Panc1 (cell line): ENCODE results near the gene DDX28. TPM values are rescaled to one million over a fixed set of nuclear protein-coding genes. Genes with fewer than 3 reads are reported as not detected.

Experiments used
- ATAC-seq: fragments of 200-7000 bp; cut with Tn5 transposase; 2 replicates; pipeline ENCODE4 v1.9.1; 2020; ENCODE audit warnings: mild to moderate bottlenecking, moderate library complexity
- BruUV-seq: library from RNA; stranded (reverse); fragments of 400-500 nt; replicated peaks from 2 replicates; lab custom pipeline; 2021; lab: Mats Ljungman, UMichigan
- CTCF ChIA-PET: fragments of 300-600 bp; sonication (Branson Sonifier 250); formaldehyde crosslinking; loops from one replicate; lab custom pipeline; 2022; ENCODE audit warnings: antibody characterized with exemption; lab: Charles Lee
- POLR2A ChIA-PET: fragments of 300-600 bp; sonication (Branson Sonifier 250); formaldehyde crosslinking; loops from one replicate; lab custom pipeline; 2022; ENCODE audit warnings: antibody characterized with exemption; lab: Charles Lee
- DNase-seq: peaks from one replicate; pipeline ENCODE4 v3.0.0-alpha.2; 2010; ENCODE audit warnings: low read depth, low spot score
- H3K27ac ChIP-seq: 2 replicates; pipeline ENCODE4 v1.5.1; 2011; ENCODE audit warnings: mild to moderate bottlenecking, low read length, inconsistent platforms
- H3K27me3 ChIP-seq: fragments of 200-500 bp; sonication (Bioruptor generic); 2 replicates; pipeline ENCODE4 v1.6.0; 2014; ENCODE audit warnings: low read length, inconsistent platforms; ENCODE audit not compliant: control insufficient read depth, insufficient read depth
- H3K36me3 ChIP-seq: fragments of 200-500 bp; sonication (Bioruptor generic); 2 replicates; pipeline ENCODE4 v1.5.1; 2014; ENCODE audit warnings: inconsistent platforms, mild to moderate bottlenecking, low read length, moderate library complexity; ENCODE audit not compliant: control insufficient read depth, insufficient read depth
- H3K4me1 ChIP-seq: 2 replicates; pipeline ENCODE4 v1.5.1; 2011; ENCODE audit warnings: inconsistent platforms, mild to moderate bottlenecking, low read length, moderate library complexity; ENCODE audit not compliant: control insufficient read depth, insufficient read depth
- H3K4me3 ChIP-seq, 2 experiments: 2 replicates each; pipeline ENCODE4 v1.5.1; 2011 to 2012; ENCODE audit warnings: low read depth in 2 of 2, low read length in 2 of 2, mild to moderate bottlenecking in 2 of 2, inconsistent platforms in 1 of 2, moderate library complexity in 1 of 2
- H3K9me3 ChIP-seq: fragments of 200-500 bp; sonication (Bioruptor generic); 2 replicates; pipeline ENCODE4 v1.5.1; 2014; ENCODE audit warnings: low read depth, mild to moderate bottlenecking, inconsistent platforms, low read length, moderate library complexity; ENCODE audit not compliant: control insufficient read depth, insufficient read depth
- POLR2AphosphoS5 ChIP-seq: IDR thresholded peaks from 2 replicates; pipeline ENCODE4 v1.6.1; 2012; ENCODE audit warnings: mild to moderate bottlenecking, low read depth, low read length, moderate library complexity
- SIN3A ChIP-seq: IDR thresholded peaks from 2 replicates; pipeline ENCODE4 v1.6.1; 2012; ENCODE audit warnings: low read depth, mild to moderate bottlenecking, low read length, moderate library complexity, borderline replicate concordance; ENCODE audit not compliant: insufficient read depth
- TCF7L2 ChIP-seq: IDR thresholded peaks from 2 replicates; pipeline ENCODE4 v1.6.1; 2011; ENCODE audit warnings: mild to moderate bottlenecking, low read depth, low read length, inconsistent platforms
- in situ Hi-C: cut with HindIII; loops from 2 replicates; pipeline ENCODE4 v1.10.0; 2016; ENCODE audit warnings: low sequenced_read_pairs, low pct_unique_long_range_greater_than_20kb
- intact Hi-C: fragments of 100-400 bp; cut with micrococcal nuclease; formaldehyde crosslinking; loops from one replicate; pipeline ENCODE4 v1.10.0; 2022; ENCODE audit not compliant: unreplicated experiment
- total RNA-seq: library from RNA; stranded (reverse); gene quantifications from one replicate; pipeline ENCODE4 v1.2.1, GENCODE V29; 2021; ENCODE audit not compliant: unreplicated experiment
- TF ChIP-seq, protein P1 (sequence below): fragments of 450-650 bp; IDR thresholded peaks from 2 replicates; pipeline ENCODE4 v1.5.1; 2017; ENCODE audit warnings: mild to moderate bottlenecking
- TF ChIP-seq, protein P2 (sequence below), 2 experiments: IDR thresholded peaks; 2 replicates each; pipeline ENCODE4 v1.6.1; 2011 to 2012; ENCODE audit warnings: low read depth in 2 of 2, control low read depth in 1 of 2, low read length in 1 of 2, mild to moderate bottlenecking in 1 of 2, moderate library complexity in 1 of 2; ENCODE audit not compliant: insufficient read depth in 1 of 2

The DDX28 gene
- total RNA-seq, 1 experiment from 2014 or later = 8.4 TPM

- in situ Hi-C loops = no loop called here
- ChIA-PET CTCF (no interaction called here), POLR2A (no interaction called here)
- intact Hi-C loops = no loop called here
- Histone ChIP-seq H3K27ac (no peak overlapping the region), H3K9me3 (no peaks in the 10 kb centered on the region), H3K4me3 (no peak overlapping the region), H3K27me3 (no peaks in the 10 kb centered on the region), H3K36me3 (no peaks in the 10 kb centered on the region), H3K4me1 (no peaks in the 10 kb centered on the region)
- TF ChIP-seq, protein P1, sequence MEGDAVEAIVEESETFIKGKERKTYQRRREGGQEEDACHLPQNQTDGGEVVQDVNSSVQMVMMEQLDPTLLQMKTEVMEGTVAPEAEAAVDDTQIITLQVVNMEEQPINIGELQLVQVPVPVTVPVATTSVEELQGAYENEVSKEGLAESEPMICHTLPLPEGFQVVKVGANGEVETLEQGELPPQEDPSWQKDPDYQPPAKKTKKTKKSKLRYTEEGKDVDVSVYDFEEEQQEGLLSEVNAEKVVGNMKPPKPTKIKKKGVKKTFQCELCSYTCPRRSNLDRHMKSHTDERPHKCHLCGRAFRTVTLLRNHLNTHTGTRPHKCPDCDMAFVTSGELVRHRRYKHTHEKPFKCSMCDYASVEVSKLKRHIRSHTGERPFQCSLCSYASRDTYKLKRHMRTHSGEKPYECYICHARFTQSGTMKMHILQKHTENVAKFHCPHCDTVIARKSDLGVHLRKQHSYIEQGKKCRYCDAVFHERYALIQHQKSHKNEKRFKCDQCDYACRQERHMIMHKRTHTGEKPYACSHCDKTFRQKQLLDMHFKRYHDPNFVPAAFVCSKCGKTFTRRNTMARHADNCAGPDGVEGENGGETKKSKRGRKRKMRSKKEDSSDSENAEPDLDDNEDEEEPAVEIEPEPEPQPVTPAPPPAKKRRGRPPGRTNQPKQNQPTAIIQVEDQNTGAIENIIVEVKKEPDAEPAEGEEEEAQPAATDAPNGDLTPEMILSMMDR = no peak
- no peak for TF ChIP-seq TCF7L2
- TF ChIP-seq POLR2AphosphoS5 = no peak
- TF ChIP-seq, protein P2, sequence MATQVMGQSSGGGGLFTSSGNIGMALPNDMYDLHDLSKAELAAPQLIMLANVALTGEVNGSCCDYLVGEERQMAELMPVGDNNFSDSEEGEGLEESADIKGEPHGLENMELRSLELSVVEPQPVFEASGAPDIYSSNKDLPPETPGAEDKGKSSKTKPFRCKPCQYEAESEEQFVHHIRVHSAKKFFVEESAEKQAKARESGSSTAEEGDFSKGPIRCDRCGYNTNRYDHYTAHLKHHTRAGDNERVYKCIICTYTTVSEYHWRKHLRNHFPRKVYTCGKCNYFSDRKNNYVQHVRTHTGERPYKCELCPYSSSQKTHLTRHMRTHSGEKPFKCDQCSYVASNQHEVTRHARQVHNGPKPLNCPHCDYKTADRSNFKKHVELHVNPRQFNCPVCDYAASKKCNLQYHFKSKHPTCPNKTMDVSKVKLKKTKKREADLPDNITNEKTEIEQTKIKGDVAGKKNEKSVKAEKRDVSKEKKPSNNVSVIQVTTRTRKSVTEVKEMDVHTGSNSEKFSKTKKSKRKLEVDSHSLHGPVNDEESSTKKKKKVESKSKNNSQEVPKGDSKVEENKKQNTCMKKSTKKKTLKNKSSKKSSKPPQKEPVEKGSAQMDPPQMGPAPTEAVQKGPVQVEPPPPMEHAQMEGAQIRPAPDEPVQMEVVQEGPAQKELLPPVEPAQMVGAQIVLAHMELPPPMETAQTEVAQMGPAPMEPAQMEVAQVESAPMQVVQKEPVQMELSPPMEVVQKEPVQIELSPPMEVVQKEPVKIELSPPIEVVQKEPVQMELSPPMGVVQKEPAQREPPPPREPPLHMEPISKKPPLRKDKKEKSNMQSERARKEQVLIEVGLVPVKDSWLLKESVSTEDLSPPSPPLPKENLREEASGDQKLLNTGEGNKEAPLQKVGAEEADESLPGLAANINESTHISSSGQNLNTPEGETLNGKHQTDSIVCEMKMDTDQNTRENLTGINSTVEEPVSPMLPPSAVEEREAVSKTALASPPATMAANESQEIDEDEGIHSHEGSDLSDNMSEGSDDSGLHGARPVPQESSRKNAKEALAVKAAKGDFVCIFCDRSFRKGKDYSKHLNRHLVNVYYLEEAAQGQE (IDR thresholded peaks at IDR 0.05; ENCODE audit: insufficient read depth in 1 of 2, low read depth in 2 of 2, low read length in 1 of 2) = no peak
- no peak for TF ChIP-seq SIN3A
- DNase-seq (no peak), ATAC-seq (no peak)
- no TSS peak for BruUV-seq
Observed at GRCh38 chr16:67977005-67977404, 46.0 kb downstream of the DDX28 start.

GRCh38 chr16:67976205-67976604 is 46.8 kb downstream of the DDX28 start:
- TF ChIP-seq, protein P1 = no peak
- TF ChIP-seq, protein P2 (IDR thresholded peaks at IDR 0.05; ENCODE audit: insufficient read depth in 1 of 2, low read depth in 2 of 2, low read length in 1 of 2) = no peak
- no peak for TF ChIP-seq SIN3A
- TF ChIP-seq POLR2AphosphoS5 = no peak
- TF ChIP-seq TCF7L2 = no peak
- intact Hi-C loops = no loop called here
- POLR2A ChIA-PET = no interaction called here

More at GRCh38 chr16:67976205-67976604, 46.8 kb downstream of the DDX28 start:
- CTCF ChIA-PET = no interaction called here
- no TSS peak for BruUV-seq
- Histone ChIP-seq H3K4me1 (no peaks in the 10 kb centered on the region), H3K27ac (no peak overlapping the region), H3K9me3 (no peaks in the 10 kb centered on the region), H3K4me3 (no peak overlapping the region), H3K36me3 (no peaks in the 10 kb centered on the region), H3K27me3 (no peaks in the 10 kb centered on the region)
- ATAC-seq (no peak), DNase-seq (no peak)
- in situ Hi-C loops = no loop called here
